ENCODE results near the gene RALGPS1.

The RALGPS1 gene

GRCh38 chr9:127053960-127054359 is 139.4 kb downstream of the RALGPS1 start:
- no peak for DNase-seq (ENCODE audit: low read depth in 2 of 2)

DNA sequence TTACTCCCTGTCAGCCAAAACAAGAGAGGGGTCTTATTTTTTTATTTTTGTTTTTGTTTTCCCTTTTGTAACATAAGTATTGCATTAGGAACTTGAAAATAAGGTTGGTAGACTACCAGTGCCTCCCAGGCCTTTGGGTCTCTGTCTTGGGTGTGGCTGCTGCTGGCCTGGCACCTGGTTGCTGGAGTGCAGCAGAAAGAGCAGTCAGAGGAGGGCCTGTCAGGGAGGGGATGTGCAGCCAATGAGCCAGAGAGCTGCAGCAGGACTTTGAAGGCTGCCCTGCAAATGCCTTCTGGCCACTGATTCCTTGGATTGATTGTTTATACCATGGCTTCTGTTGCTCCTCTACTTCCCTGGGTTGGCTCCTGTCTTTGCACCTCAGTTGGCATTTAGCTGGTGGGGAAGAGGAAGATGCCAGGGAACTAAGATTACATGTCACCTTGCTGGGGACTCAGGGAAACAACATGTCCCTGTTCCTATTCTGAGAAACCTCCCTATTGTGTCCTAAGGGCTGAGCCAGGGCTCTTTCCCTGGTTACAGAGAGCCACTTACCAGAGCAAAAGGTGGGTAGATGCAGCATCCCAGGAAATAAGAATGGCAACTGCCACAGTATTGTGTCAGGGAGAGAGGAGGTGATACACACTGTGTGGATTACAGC is 141.3 kb downstream of the RALGPS1 start:
- no peak for DNase-seq (ENCODE audit: low read depth in 2 of 2)

DNA sequence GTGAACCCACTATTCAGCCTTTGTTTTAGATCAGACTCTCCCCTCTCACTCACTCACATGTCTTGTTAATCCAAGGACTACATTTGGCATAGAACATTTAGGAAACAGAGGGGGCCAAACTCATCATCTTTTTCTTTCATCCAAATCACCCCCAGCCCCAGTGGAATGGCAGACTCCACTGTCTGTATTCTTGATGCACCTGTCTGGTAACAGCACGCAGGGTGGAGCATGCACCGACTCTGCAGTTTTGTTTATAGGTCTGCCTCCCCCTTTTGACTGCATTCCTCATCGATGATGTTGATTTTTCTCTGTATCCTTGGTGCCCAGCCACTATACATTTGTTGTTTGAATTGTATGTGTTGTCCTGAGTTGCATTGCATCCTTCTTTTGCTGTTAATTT is 141.9 kb downstream of the RALGPS1 start:
- no peak for DNase-seq (ENCODE audit: low read depth in 2 of 2)

DNA sequence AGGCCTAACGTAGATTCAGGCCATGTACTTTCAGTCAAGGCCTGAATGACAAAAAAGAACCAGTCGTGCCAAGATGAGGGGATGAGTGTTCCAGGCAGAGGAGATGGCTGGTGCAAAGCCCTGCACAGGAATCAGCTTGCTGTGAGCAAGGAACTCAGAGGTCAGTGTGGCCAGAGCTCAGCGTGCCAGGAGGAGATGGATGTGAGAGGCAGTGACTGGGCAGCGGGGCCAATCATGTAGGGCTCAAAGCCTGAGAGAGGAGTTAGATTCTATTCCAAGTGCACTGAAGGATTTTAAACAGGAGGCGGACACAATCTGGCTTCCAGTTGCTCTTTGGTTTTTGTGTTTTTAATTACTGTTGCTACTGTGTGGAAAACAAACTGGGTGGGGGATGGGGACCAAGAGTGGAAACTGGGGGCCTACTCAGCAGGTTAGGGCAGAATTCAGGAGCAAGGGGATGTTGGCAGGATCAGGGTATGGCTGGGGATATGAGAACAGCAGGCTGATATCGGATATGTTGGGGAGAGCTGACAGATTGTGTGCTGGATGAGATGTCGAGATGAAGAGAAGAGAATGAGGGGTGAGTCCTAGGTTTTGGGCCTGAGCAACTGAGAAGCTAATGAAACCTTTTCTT is 143.5 kb downstream of the RALGPS1 start:
- DNase-seq (ENCODE audit: low read depth in 2 of 2), result no peak

DNA sequence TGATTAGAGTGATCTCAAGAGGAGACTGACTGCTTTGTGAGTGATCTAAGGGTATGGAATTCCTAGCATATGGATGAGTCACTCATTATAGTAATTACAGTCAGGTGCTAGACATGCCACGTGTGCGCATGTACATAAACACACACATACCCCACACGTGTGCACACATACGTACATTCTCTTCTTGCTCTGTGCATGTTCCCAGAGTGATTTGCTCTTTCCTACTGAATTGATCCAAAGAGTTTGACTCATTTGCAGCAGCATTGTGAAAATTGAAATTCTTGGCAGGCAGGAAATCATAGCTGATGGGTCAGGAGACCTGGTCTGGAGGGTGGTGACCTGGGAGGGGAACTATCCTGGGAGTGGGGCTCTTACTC is 144.1 kb downstream of the RALGPS1 start:
- no peak for DNase-seq (ENCODE audit: low read depth in 2 of 2)

GRCh38 chr9:127059030-127059429 is 144.4 kb downstream of the RALGPS1 start:
- no peak for DNase-seq (ENCODE audit: low read depth in 2 of 2)

- no peak for DNase-seq (ENCODE audit: low read depth in 2 of 2)
These were observed 145.3 kb downstream of the RALGPS1 start for GRCh38 chr9:127059765-127060361.

DNA sequence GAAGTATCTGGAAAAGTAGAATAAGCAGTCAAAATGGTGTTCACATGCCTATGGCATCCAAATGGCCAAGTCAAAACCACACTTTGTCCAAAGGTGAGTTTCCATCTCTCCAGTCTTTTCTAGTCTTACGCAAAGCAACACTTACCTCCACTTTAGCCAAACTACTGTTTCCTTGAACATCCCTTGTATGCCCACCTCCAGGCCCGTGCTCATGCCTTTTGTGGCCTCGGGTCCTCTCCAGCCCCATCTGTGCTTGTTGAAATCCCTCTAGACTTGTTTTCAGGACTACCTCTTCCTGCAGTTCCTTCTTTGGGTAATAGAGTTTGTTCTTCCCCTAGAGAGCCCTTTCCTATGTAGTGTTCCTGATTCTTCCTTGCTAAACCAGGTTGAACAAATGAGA is 146.8 kb downstream of the RALGPS1 start:
- DNase-seq (ENCODE audit: low read depth in 2 of 2), result no peak

DNA sequence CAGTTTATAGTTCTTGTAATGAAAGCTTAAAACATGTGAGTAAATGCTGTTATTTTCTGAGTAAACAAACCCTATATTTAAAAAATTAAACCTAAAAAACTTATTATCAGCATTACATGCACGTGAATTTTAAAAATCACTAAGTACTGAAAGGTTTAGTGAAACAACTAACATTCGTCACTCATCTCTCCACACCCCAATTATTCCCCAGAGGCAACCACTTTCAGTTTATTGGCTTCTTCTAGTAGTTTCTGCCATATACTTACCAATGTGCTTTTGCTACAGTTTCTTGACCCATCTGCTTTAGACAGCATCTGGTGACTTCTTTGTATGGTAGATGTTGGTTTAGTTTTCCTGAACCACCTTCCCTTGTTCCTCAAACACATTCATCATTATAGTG is 149.8 kb downstream of the RALGPS1 start:
- DNase-seq (ENCODE audit: low read depth in 2 of 2), result no peak

GRCh38 chr9:127065592-127065991 is 151.0 kb downstream of the RALGPS1 start:
- DNase-seq (ENCODE audit: low read depth in 2 of 2), result no peak

DNA sequence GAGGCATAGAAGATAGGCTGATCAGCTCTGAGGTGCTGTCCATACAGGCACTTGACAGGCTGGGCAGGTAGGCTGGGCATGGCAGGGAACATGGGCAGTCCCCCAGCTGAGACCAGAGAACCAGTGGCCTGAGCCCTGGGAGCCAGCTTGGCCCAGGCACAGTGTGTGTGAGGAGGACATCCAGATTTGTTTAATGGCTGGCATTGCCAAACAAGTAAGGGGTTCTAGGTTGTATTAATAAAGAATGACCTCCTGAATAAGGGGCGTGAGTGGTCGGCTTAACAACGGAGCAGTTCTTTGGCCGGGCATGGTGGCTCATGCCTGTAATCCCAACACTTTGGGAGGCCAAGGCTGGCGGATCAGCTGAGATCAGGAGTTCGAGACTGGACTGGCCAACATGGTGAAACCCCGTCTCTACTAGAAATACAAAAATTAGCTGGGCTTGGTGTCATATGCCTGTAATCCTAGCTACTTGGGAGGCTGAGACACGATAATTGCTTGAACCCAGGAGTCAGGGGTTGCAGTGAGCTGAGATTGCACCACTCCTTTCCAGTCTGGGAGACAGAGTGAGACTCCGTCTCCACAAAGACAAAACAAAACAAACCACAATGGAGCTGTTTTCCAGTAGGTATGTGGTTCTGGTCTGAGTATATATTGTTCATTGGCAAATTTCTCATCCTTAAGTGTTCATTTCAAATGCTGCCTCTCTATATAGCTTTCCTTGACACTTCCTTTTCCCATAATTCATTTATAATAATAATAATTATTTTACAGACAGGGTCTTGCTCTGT is 151.7 kb downstream of the RALGPS1 start:
- no peak for DNase-seq (ENCODE audit: low read depth in 2 of 2)

DNA sequence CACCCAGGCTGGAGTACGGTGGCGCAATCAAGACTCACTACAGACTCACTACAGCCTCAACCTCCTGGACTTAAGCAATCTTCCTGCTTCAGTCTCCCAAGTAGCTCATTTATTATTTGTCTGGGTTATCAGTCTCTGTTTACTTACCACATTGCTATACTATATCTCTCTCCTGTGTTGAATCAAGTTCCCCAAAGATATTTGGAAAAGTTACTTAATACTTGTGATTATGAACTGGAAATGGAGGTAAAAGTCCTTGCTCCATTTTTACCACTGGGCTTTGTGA is 152.2 kb downstream of the RALGPS1 start:
- DNase-seq (ENCODE audit: low read depth in 2 of 2), result no peak

GRCh38 chr9:127067603-127068220 is 153.1 kb downstream of the RALGPS1 start:
- DNase-seq (ENCODE audit: low read depth in 2 of 2), result no peak

GRCh38 chr9:127074561-127075548 is 160.3 kb downstream of the RALGPS1 start:
- no peak for DNase-seq (ENCODE audit: low read depth in 2 of 2)

- no peak for DNase-seq (ENCODE audit: low read depth in 2 of 2)
These were observed 161.2 kb downstream of the RALGPS1 start for GRCh38 chr9:127075624-127076372.

GRCh38 chr9:127076860-127077643 is 162.5 kb downstream of the RALGPS1 start:
- DNase-seq (ENCODE audit: low read depth in 2 of 2), result no peak

DNA sequence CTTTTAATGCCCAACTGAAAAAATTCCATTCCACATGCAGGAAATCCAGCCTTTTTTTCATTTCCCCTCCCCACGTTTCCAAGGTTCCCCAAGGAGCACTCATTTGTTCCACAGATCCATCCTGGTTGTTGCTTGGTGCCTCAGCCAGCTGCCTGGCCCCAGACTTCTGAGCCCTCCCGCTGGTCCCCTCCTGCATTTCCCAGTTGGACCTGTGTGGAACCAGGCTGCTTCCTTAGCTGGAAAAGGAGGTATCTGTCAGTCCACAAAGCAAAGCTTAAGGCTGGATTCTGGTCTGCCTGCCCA is 163.0 kb downstream of the RALGPS1 start:
- no peak for DNase-seq (ENCODE audit: low read depth in 2 of 2)

GRCh38 chr9:127078336-127078735 is 163.8 kb downstream of the RALGPS1 start:
- no peak for DNase-seq (ENCODE audit: low read depth in 2 of 2)

GRCh38 chr9:127078988-127079387 is 164.4 kb downstream of the RALGPS1 start:
- DNase-seq (ENCODE audit: low read depth in 2 of 2), result no peak
